Esophagus muscularis mucosa (tissue), 3 donors: ENCODE data around the gene AFAP1.

Source experiments
- POLR2A ChIP-seq: fragments of 450-650 bp; IDR thresholded peaks from one replicate; pipeline ENCODE4 v1.6.1; 2017; ENCODE audit warnings: antibody characterized with exemption, moderate library complexity, mild to moderate bottlenecking, low read depth
- POLR2AphosphoS5 ChIP-seq, 2 donors: sonication (generic); formaldehyde crosslinking; IDR thresholded peaks; one replicate each; pipeline ENCODE4 v1.6.1; 2017; ENCODE audit warnings: antibody characterized with exemption in 2 of 2
- TF ChIP-seq, protein P1 (sequence below), 3 experiments: fragments of 200-600 bp in 2 of 3; fragments of 450-650 bp in 1 of 3; sonication (generic) in 2 of 3; IDR thresholded peaks; one replicate each; pipeline ENCODE4 v1.5.1; 2017 to 2019; ENCODE audit warnings: antibody characterized with exemption in 3 of 3, mild to moderate bottlenecking in 2 of 3, moderate library complexity in 1 of 3

DNA sequence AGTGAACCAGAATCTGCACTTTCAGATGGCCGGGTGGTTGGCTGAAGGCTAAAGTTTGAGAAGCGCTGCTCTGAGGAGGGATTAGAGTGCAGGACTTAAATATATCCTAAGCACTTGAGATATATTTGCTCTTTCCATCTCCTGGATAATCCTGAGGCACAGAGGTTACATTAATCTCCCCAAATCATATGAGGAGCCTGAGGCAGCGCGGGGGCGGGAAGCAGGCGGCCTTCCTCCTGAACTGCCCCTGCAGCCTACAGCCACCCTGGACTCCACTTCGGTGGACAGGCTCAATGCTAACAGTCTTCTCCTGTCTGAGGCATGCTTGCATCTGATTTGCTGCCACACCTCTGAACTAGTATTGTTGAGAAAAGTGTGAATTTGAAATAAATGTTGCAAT lies 72.5 kb downstream of the AFAP1 start:
- TF ChIP-seq, protein P1, sequence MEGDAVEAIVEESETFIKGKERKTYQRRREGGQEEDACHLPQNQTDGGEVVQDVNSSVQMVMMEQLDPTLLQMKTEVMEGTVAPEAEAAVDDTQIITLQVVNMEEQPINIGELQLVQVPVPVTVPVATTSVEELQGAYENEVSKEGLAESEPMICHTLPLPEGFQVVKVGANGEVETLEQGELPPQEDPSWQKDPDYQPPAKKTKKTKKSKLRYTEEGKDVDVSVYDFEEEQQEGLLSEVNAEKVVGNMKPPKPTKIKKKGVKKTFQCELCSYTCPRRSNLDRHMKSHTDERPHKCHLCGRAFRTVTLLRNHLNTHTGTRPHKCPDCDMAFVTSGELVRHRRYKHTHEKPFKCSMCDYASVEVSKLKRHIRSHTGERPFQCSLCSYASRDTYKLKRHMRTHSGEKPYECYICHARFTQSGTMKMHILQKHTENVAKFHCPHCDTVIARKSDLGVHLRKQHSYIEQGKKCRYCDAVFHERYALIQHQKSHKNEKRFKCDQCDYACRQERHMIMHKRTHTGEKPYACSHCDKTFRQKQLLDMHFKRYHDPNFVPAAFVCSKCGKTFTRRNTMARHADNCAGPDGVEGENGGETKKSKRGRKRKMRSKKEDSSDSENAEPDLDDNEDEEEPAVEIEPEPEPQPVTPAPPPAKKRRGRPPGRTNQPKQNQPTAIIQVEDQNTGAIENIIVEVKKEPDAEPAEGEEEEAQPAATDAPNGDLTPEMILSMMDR (IDR thresholded peaks at IDR 0.05), result no peak
- TF ChIP-seq POLR2AphosphoS5 (IDR thresholded peaks at IDR 0.05) (no peak), POLR2A (no peak)
